ENCODE results near the gene SERPINA5.

SERPINA5 gene

GRCh38 chr14:94638961-94639817, 58.0 kb downstream of the SERPINA5 start:
- H3K27ac ChIP-seq (ENCODE audit: extremely low read depth, low read depth, low read length) = no peak overlapping the region
- POLR2A ChIA-PET = interaction anchor here (0.8 kb wide), 1 partner anchor 12 kb away, joined by 3 read pairs; no protein-coding TSS in a partner anchor
- CTCF ChIA-PET = interaction anchor here (0.9 kb wide), 1 partner anchor 1105 kb away, joined by 4 read pairs; no protein-coding TSS in a partner anchor
- H3K4me3 ChIP-seq (ENCODE audit: low read depth, low read length) = no peak overlapping the region
- H3K4me1 ChIP-seq (ENCODE audit: control insufficient read depth, insufficient read depth, low read length) = no peaks in the 10 kb centered on the region
- no peaks in the 10 kb centered on the region for H3K36me3 ChIP-seq (ENCODE audit: control insufficient read depth in 2 of 2, insufficient read depth in 1 of 2, low read length in 2 of 2)
- H3K9me3 ChIP-seq (ENCODE audit: control insufficient read depth, insufficient read depth, low read depth, low read length) = no peaks in the 10 kb centered on the region
- no peak for TF ChIP-seq ZNF555 (tag by site-specific recombination; conservative IDR thresholded peaks at IDR 0.05)
- no peak for TF ChIP-seq ZNF341 (tag by site-specific recombination; IDR thresholded peaks at IDR 0.05; ENCODE audit: low read depth)
- no peak for TF ChIP-seq ZEB2 (tag by site-specific recombination; IDR thresholded peaks at IDR 0.05)
- no peak for TF ChIP-seq EGR2 (tag by site-specific recombination; IDR thresholded peaks at IDR 0.05; ENCODE audit: low read depth)
- no peak for TF ChIP-seq KLF1 (tag by site-specific recombination; IDR thresholded peaks at IDR 0.05)
- TF ChIP-seq ZNF311 (tag by site-specific recombination; IDR thresholded peaks at IDR 0.05; ENCODE audit: borderline replicate concordance) = no peak
- TF ChIP-seq MEIS1 (CRISPR knock-in tag; IDR thresholded peaks at IDR 0.05; ENCODE audit: borderline replicate concordance) = no peak
- no peak for TF ChIP-seq ZNF202 (tag by site-specific recombination; IDR thresholded peaks at IDR 0.05; ENCODE audit: borderline replicate concordance)
- no peak for TF ChIP-seq ZNF280D (tag by site-specific recombination; IDR thresholded peaks at IDR 0.05)
- no peak for TF ChIP-seq ZNF600 (tag by site-specific recombination; IDR thresholded peaks at IDR 0.05)
- no peak for TF ChIP-seq OVOL3 (tag by site-specific recombination; IDR thresholded peaks at IDR 0.05)
- TF ChIP-seq ZNF146 (tag by site-specific recombination; IDR thresholded peaks at IDR 0.05) = no peak
- no peak for TF ChIP-seq ZNF350 (tag by site-specific recombination; IDR thresholded peaks at IDR 0.05)
- no peak for TF ChIP-seq CTCF (tag by site-specific recombination; IDR thresholded peaks at IDR 0.05)

GRCh38 chr14:94640721-94641631, 59.8 kb downstream of the SERPINA5 start:
- no peaks in the 10 kb centered on the region for H3K9me3 ChIP-seq (ENCODE audit: control insufficient read depth, insufficient read depth, low read depth, low read length)
- no peak overlapping the region for H3K27ac ChIP-seq (ENCODE audit: extremely low read depth, low read depth, low read length)
- ChIA-PET CTCF (no interaction called here), POLR2A (no interaction called here)
- no peaks in the 10 kb centered on the region for H3K4me1 ChIP-seq (ENCODE audit: control insufficient read depth, insufficient read depth, low read length)
- no peak overlapping the region for H3K4me3 ChIP-seq (ENCODE audit: low read depth, low read length)
- H3K36me3 ChIP-seq (ENCODE audit: control insufficient read depth in 2 of 2, insufficient read depth in 1 of 2, low read length in 2 of 2) = no peaks in the 10 kb centered on the region
- TF ChIP-seq ZNF48 (tag by site-specific recombination; IDR thresholded peaks at IDR 0.05) (no peak), ZNF280C (tag by site-specific recombination; IDR thresholded peaks at IDR 0.05) (no peak), ZNF76 (tag by site-specific recombination; IDR thresholded peaks at IDR 0.05; ENCODE audit: borderline replicate concordance, low read depth) (no peak), ZNF148 (tag by site-specific recombination; IDR thresholded peaks at IDR 0.05; ENCODE audit: borderline replicate concordance) (no peak), ZNF404 (tag by site-specific recombination; IDR thresholded peaks at IDR 0.05) (no peak), IKZF3 (tag by site-specific recombination; IDR thresholded peaks at IDR 0.05) (no peak), ZNF112 (tag by site-specific recombination; IDR thresholded peaks at IDR 0.05) (no peak), ZNF155 (tag by site-specific recombination; IDR thresholded peaks at IDR 0.05) (no peak), ZNF777 (tag by site-specific recombination; IDR thresholded peaks at IDR 0.05; ENCODE audit: borderline replicate concordance) (no peak), ZNF544 (tag by site-specific recombination; IDR thresholded peaks at IDR 0.05) (no peak)

All from HEK293 (cell line).